Stromal cell of bone marrow (primary cell): Measurements from ENCODE around the gene SLIT3.

ENCODE experiments used
- DNase-seq: peaks from one replicate; pipeline ENCODE4 v3.0.0-alpha.2; 2012; ENCODE audit warnings: low read depth

Gene SLIT3

GRCh38 chr5:168960497-168960896, 340.4 kb downstream of the SLIT3 start:
- no peak for DNase-seq

DNA sequence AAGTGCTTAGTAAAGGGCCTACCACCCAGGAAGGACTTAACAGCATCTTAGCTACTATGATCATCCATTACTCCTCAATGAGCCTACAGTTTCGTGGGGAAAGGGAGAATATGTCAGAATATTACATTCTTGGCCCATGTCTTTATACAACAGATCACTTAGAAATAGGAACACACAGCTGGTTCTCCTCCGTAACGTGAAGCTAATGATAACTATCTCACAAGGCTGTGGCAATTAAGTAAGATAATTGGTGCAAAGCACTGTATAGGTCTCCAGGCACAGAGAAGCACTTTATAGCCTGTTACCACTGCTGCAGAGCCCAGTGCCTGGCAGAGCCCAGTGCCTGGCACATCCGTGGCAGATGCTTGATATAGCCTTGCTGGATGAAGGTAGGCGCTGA, 347.6 kb downstream of the SLIT3 start:
- DNase-seq = no peak

- DNase-seq = no peak
Observed at GRCh38 chr5:168952196-168952595, 348.7 kb downstream of the SLIT3 start.

GRCh38 chr5:168951769-168952168, 349.2 kb downstream of the SLIT3 start:
- DNase-seq = no peak

GRCh38 chr5:168951356-168951755, 349.6 kb downstream of the SLIT3 start:
- DNase-seq = peak; percentile 5

DNA sequence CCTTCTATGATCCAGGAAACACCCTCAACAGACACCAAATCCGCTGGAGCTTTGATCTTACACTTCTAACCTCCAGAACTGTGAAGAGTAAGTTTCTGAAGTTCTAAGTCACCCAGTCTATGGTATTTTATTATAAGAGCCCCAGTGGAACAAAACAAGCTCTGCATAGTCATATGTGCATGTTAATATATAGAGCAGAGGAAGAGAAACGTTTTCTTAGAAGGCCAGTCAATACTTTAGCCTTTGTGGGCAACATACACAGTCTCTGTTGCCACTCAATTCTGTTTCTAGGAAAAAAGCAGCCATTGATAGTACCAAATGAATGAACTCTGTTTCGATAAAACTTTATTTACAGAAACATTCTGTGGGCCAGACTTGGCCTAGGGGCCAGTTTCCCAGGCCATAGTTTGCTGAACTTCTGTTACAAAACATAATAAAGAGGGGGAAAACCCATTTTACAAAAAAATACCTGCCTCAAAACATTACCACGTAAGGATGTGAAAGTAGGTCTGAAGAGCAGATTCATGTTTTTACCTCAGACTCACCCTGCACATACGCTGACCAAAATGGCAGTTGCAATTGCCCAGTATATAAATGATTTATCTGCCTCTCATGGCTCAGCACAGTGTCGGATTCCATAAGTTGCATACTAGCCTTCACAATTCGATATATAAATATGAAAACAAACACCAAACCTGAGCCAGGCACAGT, 350.5 kb downstream of the SLIT3 start:
- no peak for DNase-seq

DNA sequence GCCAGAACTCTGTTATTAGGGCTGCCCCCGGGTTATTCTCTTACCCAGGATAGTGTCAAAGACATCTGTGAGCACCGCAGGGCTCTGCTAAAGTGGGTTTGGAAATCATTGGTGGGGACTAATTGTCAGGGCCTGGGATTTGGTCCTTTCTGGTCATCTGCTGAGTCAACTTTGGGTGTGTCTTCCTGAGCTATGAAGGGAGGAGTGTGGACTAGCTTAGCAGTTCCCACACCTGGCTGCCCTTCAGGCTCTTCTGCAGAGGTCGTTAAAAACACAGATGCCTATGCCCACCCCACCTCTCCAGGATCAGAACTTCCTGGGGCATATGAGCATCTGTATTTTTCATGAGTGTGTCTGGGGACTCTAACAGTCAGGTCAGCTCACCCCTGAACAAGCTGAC, 352.2 kb downstream of the SLIT3 start:
- DNase-seq = no peak

- peak; percentile 26 for DNase-seq
Observed at GRCh38 chr5:168947212-168947868, 353.6 kb downstream of the SLIT3 start.

- DNase-seq = no peak
Observed at GRCh38 chr5:168946363-168946762, 354.6 kb downstream of the SLIT3 start.

- DNase-seq = no peak
Observed at GRCh38 chr5:168944004-168944403, 356.9 kb downstream of the SLIT3 start.

GRCh38 chr5:168943091-168943884, 357.7 kb downstream of the SLIT3 start:
- no peak for DNase-seq

- DNase-seq = no peak
Observed at GRCh38 chr5:168941901-168942300, 359.0 kb downstream of the SLIT3 start.

DNA sequence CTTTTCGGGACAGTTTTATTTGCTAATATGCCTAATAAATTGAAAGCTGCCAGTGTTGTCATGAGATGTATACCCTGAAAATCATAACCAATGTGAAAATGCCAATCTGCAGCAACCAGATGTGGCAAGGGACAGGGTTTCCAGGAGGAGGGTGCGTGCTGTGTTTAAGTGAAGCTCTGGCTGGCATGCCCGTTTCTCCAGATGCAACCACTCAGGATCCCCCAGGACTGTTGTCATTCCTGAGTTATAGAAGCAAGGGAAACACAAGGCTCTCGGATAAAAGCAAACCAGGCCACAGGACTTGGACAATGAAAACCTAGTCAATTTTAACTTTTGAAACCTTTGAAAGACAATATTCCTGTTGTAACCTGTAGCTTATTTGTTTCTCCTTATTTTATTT, 360.2 kb downstream of the SLIT3 start:
- no peak for DNase-seq

GRCh38 chr5:168939887-168940544, 360.9 kb downstream of the SLIT3 start:
- DNase-seq = no peak

DNA sequence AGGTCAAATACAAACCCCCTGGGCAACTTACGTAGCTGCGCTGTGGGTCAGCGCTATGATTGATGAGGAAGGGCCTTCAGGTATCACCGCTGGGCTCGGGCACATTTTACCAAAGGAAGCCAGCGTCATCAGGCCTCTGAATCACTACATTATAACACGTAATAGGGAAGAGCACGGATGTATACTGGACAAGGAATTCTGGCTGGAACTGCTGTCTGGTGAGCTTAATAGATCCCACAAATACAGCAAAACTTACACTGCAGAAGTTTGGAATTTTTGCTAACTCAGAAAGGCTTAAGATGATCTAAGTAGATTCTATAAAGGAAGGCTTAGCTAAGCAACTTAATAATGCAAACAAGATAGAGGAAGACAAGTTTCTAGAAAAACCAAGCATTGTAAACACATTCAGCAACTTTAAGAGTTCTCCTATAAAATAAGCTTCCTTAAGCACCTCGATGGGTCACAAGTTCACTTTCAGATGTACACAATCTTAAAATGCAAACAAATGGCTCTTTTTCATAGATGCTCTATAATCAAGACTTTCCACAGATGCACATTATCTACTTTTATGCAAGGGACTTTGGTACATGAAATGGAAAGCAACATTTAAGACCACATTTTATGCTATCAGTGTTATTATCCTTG, 361.7 kb downstream of the SLIT3 start:
- no peak for DNase-seq

GRCh38 chr5:168936511-168936910, 364.4 kb downstream of the SLIT3 start:
- DNase-seq = no peak

DNA sequence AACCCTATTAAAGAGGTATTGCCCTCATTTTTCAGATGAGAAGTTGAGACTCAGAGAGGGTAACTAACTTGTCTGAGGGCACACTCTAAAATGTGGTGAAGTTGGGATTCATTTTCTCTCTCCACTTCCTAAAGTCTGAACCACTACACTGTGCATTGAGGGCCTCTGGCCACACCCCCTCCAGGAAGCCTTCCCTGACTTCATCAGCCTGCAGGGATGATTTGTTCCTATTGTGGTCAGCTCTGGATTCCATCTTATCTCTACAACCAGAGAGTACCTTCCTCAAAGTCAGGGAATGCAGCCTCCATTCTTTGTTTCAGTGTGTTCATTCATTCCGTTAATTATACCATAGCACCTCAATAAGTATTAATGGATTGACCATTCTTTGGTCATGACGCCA, 365.8 kb downstream of the SLIT3 start:
- no peak for DNase-seq

DNA sequence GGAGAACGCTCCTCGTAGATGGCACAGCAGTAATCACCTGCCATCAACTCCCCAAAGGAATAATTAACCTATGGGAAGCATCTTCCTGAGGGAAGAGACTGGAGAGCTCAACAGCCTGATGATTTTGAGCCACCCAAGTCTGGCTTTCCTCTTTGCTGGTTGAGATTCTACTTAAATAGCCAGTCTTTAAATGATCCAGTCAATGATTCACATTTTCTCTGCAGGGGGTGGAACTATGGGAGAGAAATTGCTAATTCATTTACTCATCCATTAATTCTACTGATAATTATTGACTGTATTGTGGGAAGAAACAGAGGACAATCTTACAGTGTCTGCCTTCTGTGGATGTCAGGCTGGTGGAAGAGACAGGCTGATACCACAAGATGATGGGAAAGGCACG, 366.8 kb downstream of the SLIT3 start:
- no peak for DNase-seq

GRCh38 chr5:168932400-168933189, 368.3 kb downstream of the SLIT3 start:
- no peak for DNase-seq

DNA sequence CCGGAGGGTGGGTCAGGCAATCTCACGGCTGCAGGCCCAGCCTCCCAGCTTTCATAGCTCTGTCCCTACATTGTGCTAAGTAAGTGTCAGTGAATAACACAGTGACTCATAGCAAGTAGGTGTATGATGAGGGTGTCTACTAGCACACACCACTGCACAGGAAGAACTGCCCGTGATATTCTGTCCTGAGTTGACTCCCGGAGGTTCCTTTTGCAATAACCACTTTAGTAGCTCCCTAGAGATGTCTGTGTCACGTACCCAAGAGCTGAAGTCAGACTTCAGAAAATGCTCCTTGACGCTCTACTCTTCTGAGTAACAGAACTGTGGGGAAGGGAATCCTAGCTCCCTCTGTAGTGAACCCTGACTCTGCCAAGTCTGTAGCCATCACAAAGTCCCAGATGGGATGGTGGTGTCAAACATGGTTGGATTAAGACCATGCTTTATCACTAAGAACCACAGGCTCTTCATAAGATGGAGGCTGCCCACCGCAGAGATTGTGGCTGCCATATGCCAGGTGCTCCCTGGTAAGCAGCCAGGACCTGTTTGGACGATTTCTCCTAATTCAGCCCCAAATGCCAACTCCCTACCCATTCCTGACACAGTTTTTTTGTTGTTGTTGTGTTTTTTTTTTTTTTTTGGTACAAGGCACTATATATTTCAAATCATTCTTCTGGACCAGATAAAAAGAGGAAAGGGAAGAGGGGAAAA, 369.1 kb downstream of the SLIT3 start:
- peak; percentile 83 for DNase-seq

GRCh38 chr5:168929656-168930055, 371.3 kb downstream of the SLIT3 start:
- DNase-seq = no peak
